A549 (cell line): Measurements from ENCODE around the gene MRPL40.

Experiments
- CTCF ChIP-seq: fragments of >200 bp; sonication (Bioruptor Twin); formaldehyde crosslinking; IDR thresholded peaks from 3 replicates; pipeline ENCODE4 v1.5.1; 2016
- EP300 ChIP-seq, 2 experiments: fragments of >200 bp; sonication (Bioruptor Twin); formaldehyde crosslinking; IDR thresholded peaks; 2 replicates in 1 of 2; 3 replicates in 1 of 2; pipeline ENCODE4 v1.6.1; 2016 to 2017
- MAZ ChIP-seq: fragments of 150-350 bp; IDR thresholded peaks from 2 replicates; pipeline ENCODE4 v1.6.1; 2014; ENCODE audit warnings: antibody characterized with exemption, low read depth, low read length, borderline replicate concordance

- no peak for TF ChIP-seq MAZ
- no peak for TF ChIP-seq CTCF
- no peak for TF ChIP-seq EP300 (IDR thresholded peaks at IDR 0.05)
These were observed 13.3 kb upstream of the MRPL40 start for GRCh38 chr22:19419086-19419463.
